Activated CD4-positive, CD25-positive, alpha-beta regulatory T cell treated with anti-CD3 and anti-CD28 coated beads, Interleukin-2, amount 50 U/mL, for 16 hours (primary cell): ENCODE data around the gene RAD51B.
"Not testable (repeated sequence)": the region's sequence is repeated elsewhere in the genome, so short reads cannot be mapped to it uniquely, and the experiment has no call there.

Source experiments
- DNase-seq: peaks from one replicate; pipeline ENCODE4 v3.0.0-alpha.2; 2020; ENCODE audit warnings: low read depth, low spot score

Gene RAD51B

GRCh38 chr14:68426661-68427549 lies 607.3 kb downstream of the RAD51B start:
- no peak for DNase-seq

GRCh38 chr14:68427550-68427890 lies 607.9 kb downstream of the RAD51B start:
- DNase-seq, result no peak

- not testable (repeated sequence) for DNase-seq
Measured at GRCh38 chr14:68428900-68429299, 609.3 kb downstream of the RAD51B start.

GRCh38 chr14:68434173-68434572 lies 614.6 kb downstream of the RAD51B start:
- DNase-seq, result not testable (repeated sequence)

- not testable (repeated sequence) for DNase-seq
Measured at GRCh38 chr14:68435631-68436030, 616.1 kb downstream of the RAD51B start.

GRCh38 chr14:68439676-68440075 lies 620.1 kb downstream of the RAD51B start:
- DNase-seq, result no peak

- DNase-seq, result no peak
Measured at GRCh38 chr14:68440820-68441219, 621.2 kb downstream of the RAD51B start.

GRCh38 chr14:68441542-68441941 lies 622.0 kb downstream of the RAD51B start:
- no peak for DNase-seq

- DNase-seq, result no peak
Measured at GRCh38 chr14:68442828-68443629, 623.5 kb downstream of the RAD51B start.

- DNase-seq, result no peak
Measured at GRCh38 chr14:68444449-68445168, 625.0 kb downstream of the RAD51B start.

- no peak for DNase-seq
Measured at GRCh38 chr14:68446243-68447040, 626.9 kb downstream of the RAD51B start.

GRCh38 chr14:68447581-68448251 lies 628.1 kb downstream of the RAD51B start:
- no peak for DNase-seq

GRCh38 chr14:68448252-68448902 lies 628.8 kb downstream of the RAD51B start:
- no peak for DNase-seq

- DNase-seq, result no peak
Measured at GRCh38 chr14:68449561-68450181, 630.1 kb downstream of the RAD51B start.

GRCh38 chr14:68450391-68451120 lies 631.0 kb downstream of the RAD51B start:
- no peak for DNase-seq

- DNase-seq, result no peak
Measured at GRCh38 chr14:68451696-68452373, 632.3 kb downstream of the RAD51B start.

GRCh38 chr14:68458253-68458652 lies 638.7 kb downstream of the RAD51B start:
- DNase-seq, result no peak

- DNase-seq, result no peak
Measured at GRCh38 chr14:68458840-68459469, 639.4 kb downstream of the RAD51B start.
